Measurements from ENCODE around the gene MTM1. TPM values are rescaled to one million over a fixed set of nuclear protein-coding genes. Genes with fewer than 3 reads are reported as not detected.

Gene MTM1
- total RNA-seq, 1 donor from 2014 or later = 11.0 TPM

- TF ChIP-seq CTCF (IDR thresholded peaks at IDR 0.05; ENCODE audit: insufficient read depth, low read depth, low read length) (no peak), EZH2 (IDR thresholded peaks at IDR 0.05; ENCODE audit: insufficient read depth, low read length) (no peak)
- Histone ChIP-seq H3K4me3 (ENCODE audit: insufficient read depth, low read depth, low read length) (peak overlapping the region; percentile 63), H2AFZ (ENCODE audit: low read depth, low read length) (no peak overlapping the region), H3K79me2 (ENCODE audit: insufficient read depth, low read length) (peaks cover 24% of the 10 kb centered on the region), H3K36me3 (ENCODE audit: insufficient read depth, low read length) (no peaks in the 10 kb centered on the region), H3K4me2 (ENCODE audit: low read length) (peak overlapping the region; percentile 89), H4K20me1 (ENCODE audit: insufficient read depth, low read length) (no peaks in the 10 kb centered on the region), H3K4me1 (ENCODE audit: insufficient read depth, low read length) (peaks cover 20% of the 10 kb centered on the region), H3K9ac (ENCODE audit: low read length) (peak overlapping the region; percentile 85), H3K27ac (ENCODE audit: low read depth, low read length) (no peak overlapping the region), H3K9me3 (ENCODE audit: insufficient read depth, low read depth, low read length) (peaks cover 17% of the 10 kb centered on the region), H3K27me3 (ENCODE audit: insufficient read depth, low read length) (no peaks in the 10 kb centered on the region)
- Mint-ChIP-seq H3K4me3 (ENCODE audit: unreplicated experiment) (peak overlapping the region; percentile 82), H3K27me3 (ENCODE audit: low read depth, unreplicated experiment) (no peaks in the 10 kb centered on the region), H3K36me3 (ENCODE audit: low read depth, unreplicated experiment) (no peaks in the 10 kb centered on the region), H3K9me3 (ENCODE audit: unreplicated experiment) (peaks cover 7% of the 10 kb centered on the region), H3K27ac (ENCODE audit: unreplicated experiment) (peak overlapping the region; percentile 91), H3K4me1 (ENCODE audit: low read depth, unreplicated experiment) (peaks cover 14% of the 10 kb centered on the region)
- no peak for DNase-seq (ENCODE audit: low read depth)
- no peak for FAIRE-seq
These were observed 123.9 kb downstream of the MTM1 start for GRCh38 chrX:150692296-150692695.

GRCh38 chrX:150692831-150693724 is 124.7 kb downstream of the MTM1 start, which contains the start of gene MTMR1:
Gene MTMR1 (plus strand): TSS chrX:150693396. CDS start chrX:150693531, 135 bp downstream.
- H3K27me3 Mint-ChIP-seq (ENCODE audit: low read depth, unreplicated experiment) = no peaks in the 10 kb centered on the region
- peak within 1 kb of the TSS; percentile 87 for H3K4me3 Mint-ChIP-seq (ENCODE audit: unreplicated experiment)
- peak within 1 kb of the TSS; percentile 68 for H3K27ac ChIP-seq (ENCODE audit: low read depth, low read length)
- H2AFZ ChIP-seq (ENCODE audit: low read depth, low read length) = peak within 1 kb of the TSS; percentile 83
- peak within 1 kb of the TSS; percentile 89 for H3K4me2 ChIP-seq (ENCODE audit: low read length)
- FAIRE-seq (no peak), DNase-seq (ENCODE audit: low read depth) (no peak)
- TF ChIP-seq CTCF (IDR thresholded peaks at IDR 0.05; ENCODE audit: insufficient read depth, low read depth, low read length) (no peak), EZH2 (IDR thresholded peaks at IDR 0.05; ENCODE audit: insufficient read depth, low read length) (no peak)
- H3K36me3 Mint-ChIP-seq (ENCODE audit: low read depth, unreplicated experiment) = no peaks in the 10 kb centered on the region
- no peaks in the 10 kb centered on the region for H3K36me3 ChIP-seq (ENCODE audit: insufficient read depth, low read length)
- peak within 1 kb of the TSS; percentile 92 for H3K27ac Mint-ChIP-seq (ENCODE audit: unreplicated experiment)
- peaks cover 14% of the 10 kb centered on the region for H3K4me1 Mint-ChIP-seq (ENCODE audit: low read depth, unreplicated experiment)
- no peaks in the 10 kb centered on the region for H3K27me3 ChIP-seq (ENCODE audit: insufficient read depth, low read length)
- peaks cover 29% of the 10 kb centered on the region for H3K79me2 ChIP-seq (ENCODE audit: insufficient read depth, low read length)
- H4K20me1 ChIP-seq (ENCODE audit: insufficient read depth, low read length) = no peaks in the 10 kb centered on the region
- peaks cover 20% of the 10 kb centered on the region for H3K4me1 ChIP-seq (ENCODE audit: insufficient read depth, low read length)
- peak within 1 kb of the TSS; percentile 85 for H3K9ac ChIP-seq (ENCODE audit: low read length)
- peaks cover 7% of the 10 kb centered on the region for H3K9me3 Mint-ChIP-seq (ENCODE audit: unreplicated experiment)
- peak within 1 kb of the TSS; percentile 63 for H3K4me3 ChIP-seq (ENCODE audit: insufficient read depth, low read depth, low read length)
- H3K9me3 ChIP-seq (ENCODE audit: insufficient read depth, low read depth, low read length) = peaks cover 17% of the 10 kb centered on the region
